ENCODE results near the gene DDR2. TPM values are rescaled to one million over a fixed set of nuclear protein-coding genes. Genes with fewer than 3 reads are reported as not detected.
"Not testable (repeated sequence)": the region's sequence is repeated elsewhere in the genome, so short reads cannot be mapped to it uniquely, and the experiment has no call there.

Gene DDR2
- total RNA-seq: under 1 TPM; 0.02 to 0.35 TPM

- Mint-ChIP-seq H3K4me3 (no peak within 1 kb of the TSS), H3K27ac (no peak within 1 kb of the TSS), H3K9me3 (no peaks in the 10 kb centered on the region), H3K4me1 (no peaks in the 10 kb centered on the region), H3K36me3 (ENCODE audit: low read depth) (no peaks in the 10 kb centered on the region), H3K27me3 (peaks cover 4% of the 10 kb centered on the region)
- CTCF ChIA-PET: no interaction called here
- POLR2A ChIA-PET: no interaction called here
- no peak for DNase-seq
Observed at GRCh38 chr1:162632217-162632666, at the start of gene DDR2. DDR2 (plus strand) TSS chr1:162632464; CDS start chr1:162719064, 86,600 bp downstream.

GRCh38 chr1:162582901-162583300 is 49.4 kb upstream of the DDR2 start:
- CTCF ChIA-PET; H3K4me1 Mint-ChIP-seq; H3K4me3 Mint-ChIP-seq; H3K27ac Mint-ChIP-seq; H3K27me3 Mint-ChIP-seq; POLR2A ChIA-PET; DNase-seq; H3K9me3 Mint-ChIP-seq; H3K36me3 Mint-ChIP-seq (ENCODE audit: low read depth): not testable (repeated sequence)

GRCh38 chr1:162585101-162585500 is 47.2 kb upstream of the DDR2 start:
- POLR2A ChIA-PET; H3K4me1 Mint-ChIP-seq; H3K4me3 Mint-ChIP-seq; H3K27ac Mint-ChIP-seq; H3K9me3 Mint-ChIP-seq; H3K27me3 Mint-ChIP-seq; H3K36me3 Mint-ChIP-seq (ENCODE audit: low read depth); DNase-seq: not testable (repeated sequence)
- CTCF ChIA-PET: interaction anchor here (1.1 kb wide), 1 partner anchor 28 kb away, joined by 3 read pairs; no protein-coding TSS in a partner anchor

DNA sequence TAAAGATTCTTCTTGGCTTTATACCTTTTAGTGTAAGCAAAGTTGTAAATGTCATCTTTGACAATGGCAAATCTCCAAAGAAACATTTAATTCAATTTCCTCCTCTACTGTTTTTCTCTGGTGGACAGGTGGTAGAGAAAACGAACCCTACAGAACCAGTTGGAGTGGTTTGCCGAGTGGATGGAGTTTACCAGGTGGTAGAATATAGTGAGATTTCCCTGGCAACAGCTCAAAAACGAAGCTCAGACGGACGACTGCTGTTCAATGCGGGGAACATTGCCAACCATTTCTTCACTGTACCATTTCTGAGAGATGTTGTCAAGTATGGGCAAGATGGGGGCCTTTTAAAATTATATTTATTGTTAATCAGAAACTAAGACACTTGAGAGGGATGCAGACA is 44.9 kb upstream of the DDR2 start:
- Mint-ChIP-seq H3K27ac (no peak overlapping the region), H3K9me3 (no peaks in the 10 kb centered on the region), H3K27me3 (no peaks in the 10 kb centered on the region), H3K4me3 (no peak overlapping the region), H3K4me1 (no peaks in the 10 kb centered on the region), H3K36me3 (ENCODE audit: low read depth) (peaks cover 4% of the 10 kb centered on the region)
- no peak for DNase-seq
- ChIA-PET POLR2A (no interaction called here), CTCF (interaction anchor here (1.1 to 1.3 kb wide), 2 partner anchors 10 to 75 kb away, joined by 3 to 4 read pairs; no protein-coding TSS in a partner anchor)

DNA sequence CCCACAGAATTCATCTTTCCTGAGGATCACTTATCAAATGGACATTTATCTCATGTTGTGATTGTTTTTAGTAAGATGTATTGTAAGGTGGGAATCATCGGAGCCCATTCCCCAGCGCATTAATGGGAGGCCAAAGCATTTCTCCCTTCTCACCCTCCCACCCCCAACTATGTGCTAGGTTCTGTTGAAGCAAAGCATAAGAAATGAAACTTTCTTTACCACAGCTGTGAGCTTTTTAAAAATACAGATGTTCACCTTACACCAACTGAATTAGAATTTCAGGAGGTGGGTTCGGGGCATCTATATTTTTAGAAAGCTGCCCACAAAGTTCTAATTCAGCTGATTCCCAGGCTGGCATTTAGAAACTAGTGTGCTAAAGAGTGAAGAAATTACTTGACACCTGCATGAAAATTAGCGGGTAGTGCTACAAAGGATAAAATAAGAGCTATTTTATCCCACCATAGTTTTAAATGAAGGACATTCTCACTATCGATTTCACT is 44.5 kb upstream of the DDR2 start:
- CTCF ChIA-PET: interaction anchor here (1.1 to 1.3 kb wide), 2 partner anchors 10 to 75 kb away, joined by 3 to 4 read pairs; no protein-coding TSS in a partner anchor
- Mint-ChIP-seq H3K27me3 (no peaks in the 10 kb centered on the region), H3K9me3 (no peaks in the 10 kb centered on the region), H3K4me3 (no peak overlapping the region), H3K27ac (no peak overlapping the region), H3K4me1 (no peaks in the 10 kb centered on the region), H3K36me3 (ENCODE audit: low read depth) (peaks cover 5% of the 10 kb centered on the region)
- POLR2A ChIA-PET: no interaction called here
- no peak for DNase-seq

- no peaks in the 10 kb centered on the region for H3K27me3 Mint-ChIP-seq
- H3K36me3 Mint-ChIP-seq (ENCODE audit: low read depth): peaks cover 8% of the 10 kb centered on the region
- no peaks in the 10 kb centered on the region for H3K9me3 Mint-ChIP-seq
- ChIA-PET POLR2A (interaction anchor here (0.6 to 0.7 kb wide), 2 partner anchors 25 to 449 kb away, joined by 5 to 6 read pairs; no protein-coding TSS in a partner anchor), CTCF (no interaction called here)
- no peak overlapping the region for H3K27ac Mint-ChIP-seq
- H3K4me1 Mint-ChIP-seq: no peaks in the 10 kb centered on the region
- no peak overlapping the region for H3K4me3 Mint-ChIP-seq
- no peak for DNase-seq
Observed at GRCh38 chr1:162590101-162590500, 42.2 kb upstream of the DDR2 start.

DNA sequence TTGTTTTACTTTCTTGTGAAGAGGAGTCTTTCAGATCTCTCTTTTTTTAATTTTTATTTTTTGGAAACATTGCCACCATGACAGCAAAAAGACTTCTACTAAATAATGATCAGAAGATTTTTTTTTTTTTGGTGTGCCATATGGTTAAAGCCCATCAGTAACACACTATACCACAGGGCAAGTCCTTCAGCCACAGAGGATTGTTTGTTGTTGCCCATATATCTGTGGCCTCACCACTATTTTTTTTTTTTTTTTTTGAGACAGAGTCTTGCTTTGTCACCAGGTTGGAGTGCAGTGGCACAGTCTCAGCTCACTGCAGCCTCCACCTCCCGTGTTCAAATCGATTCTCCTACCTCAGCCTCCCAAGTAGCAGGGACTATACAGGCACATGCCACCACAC is 41.6 kb upstream of the DDR2 start:
- DNase-seq: no peak
- peaks cover 8% of the 10 kb centered on the region for H3K36me3 Mint-ChIP-seq (ENCODE audit: low read depth)
- CTCF ChIA-PET: no interaction called here
- POLR2A ChIA-PET: interaction anchor here (0.6 kb wide), 1 partner anchor 25 kb away, joined by 5 read pairs; no protein-coding TSS in a partner anchor
- H3K4me1 Mint-ChIP-seq: no peaks in the 10 kb centered on the region
- H3K9me3 Mint-ChIP-seq: no peaks in the 10 kb centered on the region
- no peak overlapping the region for H3K4me3 Mint-ChIP-seq
- no peak overlapping the region for H3K27ac Mint-ChIP-seq
- H3K27me3 Mint-ChIP-seq: no peaks in the 10 kb centered on the region

GRCh38 chr1:162596514-162597170 is 35.6 kb upstream of the DDR2 start:
- H3K4me3 Mint-ChIP-seq: no peak overlapping the region
- H3K27ac Mint-ChIP-seq: no peak overlapping the region
- H3K27me3 Mint-ChIP-seq: no peaks in the 10 kb centered on the region
- no peaks in the 10 kb centered on the region for H3K4me1 Mint-ChIP-seq
- DNase-seq: no peak
- H3K36me3 Mint-ChIP-seq (ENCODE audit: low read depth): peaks cover 15% of the 10 kb centered on the region
- ChIA-PET CTCF (interaction anchor here (0.6 to 1.6 kb wide), 2 partner anchors 69 to 135 kb away, joined by 4 read pairs; no protein-coding TSS in a partner anchor), POLR2A (no interaction called here)
- no peaks in the 10 kb centered on the region for H3K9me3 Mint-ChIP-seq

DNA sequence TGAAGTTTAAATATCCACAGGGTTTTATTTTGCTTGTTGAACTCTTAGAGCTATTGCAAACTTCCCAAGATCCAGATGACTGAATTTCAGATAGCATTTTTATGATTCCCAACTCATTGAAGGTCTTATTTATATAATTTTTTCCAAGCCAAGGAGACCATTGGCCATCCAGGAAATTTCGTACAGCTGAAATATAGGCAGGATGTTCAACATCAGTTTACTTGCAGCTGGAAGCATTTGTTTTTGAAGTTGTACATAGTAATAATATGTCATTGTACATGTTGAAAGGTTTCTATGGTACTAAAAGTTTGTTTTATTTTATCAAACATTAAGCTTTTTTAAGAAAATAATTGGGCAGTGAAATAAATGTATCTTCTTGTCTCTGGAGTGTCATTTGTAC is 32.8 kb upstream of the DDR2 start:
- H3K4me1 Mint-ChIP-seq: no peaks in the 10 kb centered on the region
- no peak overlapping the region for H3K4me3 Mint-ChIP-seq
- peaks cover 10% of the 10 kb centered on the region for H3K36me3 Mint-ChIP-seq (ENCODE audit: low read depth)
- DNase-seq: no peak
- H3K9me3 Mint-ChIP-seq: no peaks in the 10 kb centered on the region
- no peaks in the 10 kb centered on the region for H3K27me3 Mint-ChIP-seq
- H3K27ac Mint-ChIP-seq: no peak overlapping the region
- POLR2A ChIA-PET: no interaction called here
- CTCF ChIA-PET: no interaction called here

GRCh38 chr1:162603117-162603516 is 29.1 kb upstream of the DDR2 start:
- CTCF ChIA-PET; H3K9me3 Mint-ChIP-seq; DNase-seq; POLR2A ChIA-PET; H3K27ac Mint-ChIP-seq; H3K27me3 Mint-ChIP-seq; H3K4me3 Mint-ChIP-seq; H3K4me1 Mint-ChIP-seq; H3K36me3 Mint-ChIP-seq (ENCODE audit: low read depth): not testable (repeated sequence)

DNA sequence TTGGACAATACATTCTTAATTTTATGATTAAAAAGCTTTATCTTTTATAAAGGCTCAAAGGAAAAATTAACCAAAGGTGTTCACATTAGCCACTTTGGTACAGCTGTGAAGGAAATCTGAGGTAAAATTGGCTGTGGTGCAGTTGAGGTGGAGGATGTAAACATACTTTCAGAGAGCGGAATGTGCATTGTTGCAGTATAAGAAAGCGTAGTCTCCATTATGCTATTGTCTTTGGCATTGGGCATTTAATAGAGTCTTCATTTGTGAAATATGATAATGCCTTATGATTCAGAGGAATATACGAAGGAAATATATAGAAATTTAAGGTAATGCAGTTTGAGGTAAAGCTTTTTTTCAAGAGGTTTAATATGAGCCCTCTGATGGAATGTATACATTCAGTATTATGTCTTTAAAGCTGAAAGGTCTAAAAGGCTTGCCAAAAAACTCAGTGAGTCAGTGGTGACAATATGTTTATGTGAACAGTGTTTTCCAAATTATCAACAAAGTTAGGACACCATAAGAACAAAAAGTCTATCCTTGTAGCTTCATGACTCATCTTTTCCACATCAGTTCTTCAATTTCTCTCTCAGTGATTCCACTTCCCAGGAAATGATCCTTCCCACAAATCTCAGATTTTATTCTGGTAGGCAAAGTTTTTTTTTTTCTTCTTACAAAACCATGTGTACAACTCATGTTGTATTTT is 26.9 kb upstream of the DDR2 start:
- Mint-ChIP-seq H3K4me3 (no peak overlapping the region), H3K27me3 (no peaks in the 10 kb centered on the region), H3K36me3 (ENCODE audit: low read depth) (peaks cover 5% of the 10 kb centered on the region), H3K4me1 (no peaks in the 10 kb centered on the region), H3K27ac (no peak overlapping the region), H3K9me3 (no peaks in the 10 kb centered on the region)
- ChIA-PET POLR2A (no interaction called here), CTCF (no interaction called here)
- DNase-seq: no peak

DNA sequence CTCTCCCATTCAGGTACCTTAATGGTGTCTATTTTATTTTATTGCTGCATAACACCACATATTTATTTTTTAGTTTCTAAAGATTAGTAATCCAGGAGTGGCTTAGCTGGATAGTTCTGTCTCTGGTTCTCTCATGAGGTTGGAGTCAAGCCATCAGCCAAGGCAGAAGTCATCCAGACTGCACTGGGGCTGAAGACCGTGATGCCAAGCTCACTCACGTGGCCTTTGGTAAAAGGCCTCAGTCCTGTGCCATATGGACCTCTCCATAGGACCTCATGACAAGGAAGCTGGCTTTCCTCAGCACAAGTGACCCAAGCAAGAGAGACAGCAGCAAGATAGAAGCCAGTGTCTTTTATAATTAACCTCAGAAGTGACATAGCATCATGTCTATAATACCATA is 23.0 kb upstream of the DDR2 start:
- Mint-ChIP-seq H3K36me3 (ENCODE audit: low read depth) (no peaks in the 10 kb centered on the region), H3K27me3 (no peaks in the 10 kb centered on the region), H3K4me1 (no peaks in the 10 kb centered on the region), H3K4me3 (no peak overlapping the region), H3K27ac (no peak overlapping the region), H3K9me3 (no peaks in the 10 kb centered on the region)
- POLR2A ChIA-PET: no interaction called here
- CTCF ChIA-PET: interaction anchor here (1.0 kb wide), 1 partner anchor 11 kb away, joined by 3 read pairs; no protein-coding TSS in a partner anchor
- no peak for DNase-seq

- ChIA-PET CTCF (interaction anchor here (0.7 to 1.6 kb wide), 4 partner anchors 10 to 28 kb away, joined by 3 to 5 read pairs (median 3); no protein-coding TSS in a partner anchor), POLR2A (no interaction called here)
- H3K36me3 Mint-ChIP-seq (ENCODE audit: low read depth): no peaks in the 10 kb centered on the region
- no peaks in the 10 kb centered on the region for H3K4me1 Mint-ChIP-seq
- DNase-seq: no peak
- H3K9me3 Mint-ChIP-seq: peaks cover 9% of the 10 kb centered on the region
- no peak overlapping the region for H3K27ac Mint-ChIP-seq
- H3K27me3 Mint-ChIP-seq: no peaks in the 10 kb centered on the region
- no peak overlapping the region for H3K4me3 Mint-ChIP-seq
Observed at GRCh38 chr1:162612606-162613400, 19.5 kb upstream of the DDR2 start.
